Germinal center (tissue), 1 donor: Measurements from ENCODE around the gene NLN.
"Not testable (repeated sequence)": the region's sequence is repeated elsewhere in the genome, so short reads cannot be mapped to it uniquely, and the experiment has no call there.

Experiments used
- DNase-seq: peaks from one replicate; pipeline ENCODE4 v3.0.0; 2012; ENCODE audit warnings: mixed read lengths, low spot score

Gene NLN

GRCh38 chr5:65772963-65773362, 51.0 kb downstream of the NLN start:
- DNase-seq = not testable (repeated sequence)

- DNase-seq = no peak
These were observed 52.3 kb downstream of the NLN start for GRCh38 chr5:65774346-65774745.

- DNase-seq = no peak
These were observed 53.5 kb downstream of the NLN start for GRCh38 chr5:65775476-65775875.

- no peak for DNase-seq
These were observed 54.6 kb downstream of the NLN start for GRCh38 chr5:65776441-65777141.

- no peak for DNase-seq
These were observed 56.1 kb downstream of the NLN start for GRCh38 chr5:65778126-65778525.

GRCh38 chr5:65779643-65780042, 57.6 kb downstream of the NLN start:
- no peak for DNase-seq

- not testable (repeated sequence) for DNase-seq
These were observed 66.3 kb downstream of the NLN start for GRCh38 chr5:65788296-65788695.

GRCh38 chr5:65790371-65791163, 68.6 kb downstream of the NLN start:
- DNase-seq = no peak

GRCh38 chr5:65791712-65792673, 70.0 kb downstream of the NLN start:
- DNase-seq = no peak

- DNase-seq = no peak
These were observed 74.3 kb downstream of the NLN start for GRCh38 chr5:65796269-65796668.

- no peak for DNase-seq
These were observed 74.8 kb downstream of the NLN start for GRCh38 chr5:65796751-65797316.

- no peak for DNase-seq
These were observed 75.5 kb downstream of the NLN start for GRCh38 chr5:65797481-65797880.

- DNase-seq = no peak
These were observed 77.9 kb downstream of the NLN start for GRCh38 chr5:65799857-65800256.

- no peak for DNase-seq
These were observed 78.8 kb downstream of the NLN start for GRCh38 chr5:65800775-65801174.

GRCh38 chr5:65801352-65801783, 79.4 kb downstream of the NLN start:
- no peak for DNase-seq

- no peak for DNase-seq
These were observed 80.1 kb downstream of the NLN start for GRCh38 chr5:65802080-65802479.

- DNase-seq = no peak
These were observed 80.8 kb downstream of the NLN start for GRCh38 chr5:65802820-65803219.

GRCh38 chr5:65803699-65804391, 81.8 kb downstream of the NLN start:
- DNase-seq = no peak

GRCh38 chr5:65805089-65805488, 83.1 kb downstream of the NLN start:
- DNase-seq = no peak

- not testable (repeated sequence) for DNase-seq
These were observed 85.5 kb downstream of the NLN start for GRCh38 chr5:65807494-65807893.

- no peak for DNase-seq
These were observed 86.3 kb downstream of the NLN start for GRCh38 chr5:65808251-65808741.
